Parathyroid adenoma (tissue), 2 donors: ENCODE measurements around the gene TREH.

Source experiments
- H2AFZ ChIP-seq: fragments of 300-600 bp; sonication (generic); one replicate; pipeline ENCODE4 v1.7.0; 2017; ENCODE audit warnings: antibody characterized with exemption, mild to moderate bottlenecking
- H3K27ac ChIP-seq: fragments of 300-600 bp; sonication (generic); one replicate; pipeline ENCODE4 v1.7.0; 2017
- H3K27me3 ChIP-seq: fragments of 300-600 bp; sonication (generic); one replicate; pipeline ENCODE4 v1.7.0; 2017; ENCODE audit warnings: low read length; ENCODE audit not compliant: control insufficient read depth, insufficient read depth
- H3K36me3 ChIP-seq: fragments of 300-600 bp; sonication (generic); one replicate; pipeline ENCODE4 v1.7.0; 2017; ENCODE audit warnings: low read length; ENCODE audit not compliant: control insufficient read depth, insufficient read depth
- H3K4me1 ChIP-seq: fragments of 300-600 bp; sonication (generic); one replicate; pipeline ENCODE4 v1.7.0; 2017; ENCODE audit warnings: control low read depth
- H3K4me2 ChIP-seq: fragments of 300-600 bp; sonication (generic); one replicate; pipeline ENCODE4 v1.7.0; 2017; ENCODE audit warnings: low read length
- H3K4me3 ChIP-seq: fragments of 300-600 bp; sonication (generic); one replicate; pipeline ENCODE4 v1.7.0; 2017; ENCODE audit warnings: low read depth, low read length
- H3K79me2 ChIP-seq: fragments of 300-600 bp; sonication (generic); one replicate; pipeline ENCODE4 v1.7.0; 2017; ENCODE audit warnings: control low read depth
- H3K9ac ChIP-seq: fragments of 300-600 bp; sonication (generic); one replicate; pipeline ENCODE4 v1.7.0; 2017; ENCODE audit warnings: mild to moderate bottlenecking
- H3K9me3 ChIP-seq: fragments of 300-600 bp; sonication (generic); one replicate; pipeline ENCODE4 v1.7.0; 2017; ENCODE audit warnings: low read length; ENCODE audit not compliant: control insufficient read depth
- TF ChIP-seq, protein P1 (sequence below): fragments of 300-600 bp; sonication (generic); IDR thresholded peaks from one replicate; pipeline ENCODE4 v1.7.0; 2017; ENCODE audit warnings: antibody characterized with exemption, mild to moderate bottlenecking
- donor health status: primary hyperparathyroidism.

Gene TREH

DNA sequence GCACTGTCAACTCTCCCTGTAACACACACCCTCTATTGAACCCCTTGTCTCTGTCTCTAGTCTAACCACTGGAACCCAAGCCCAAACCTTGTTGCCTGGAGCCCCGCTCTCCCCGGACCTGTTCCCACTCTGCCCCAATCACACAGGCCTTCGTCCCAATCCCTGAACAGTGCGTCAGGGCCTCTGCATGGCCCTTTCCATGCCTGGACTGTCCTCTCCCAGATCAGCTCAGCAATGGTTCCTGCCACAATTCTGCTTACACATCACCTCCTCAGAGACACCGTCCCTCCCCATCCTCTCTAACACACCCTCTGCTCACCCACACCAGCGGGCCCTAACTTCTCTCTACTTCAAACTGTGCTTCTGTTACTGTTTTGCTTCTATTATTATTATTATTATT, 1.5 kb downstream of the TREH start:
- no peak overlapping the region for H3K4me3 ChIP-seq
- H3K4me2 ChIP-seq = no peak overlapping the region
- H3K4me1 ChIP-seq = no peaks in the 10 kb centered on the region
- no peaks in the 10 kb centered on the region for H3K36me3 ChIP-seq
- H3K79me2 ChIP-seq = no peaks in the 10 kb centered on the region
- TF ChIP-seq, protein P1, sequence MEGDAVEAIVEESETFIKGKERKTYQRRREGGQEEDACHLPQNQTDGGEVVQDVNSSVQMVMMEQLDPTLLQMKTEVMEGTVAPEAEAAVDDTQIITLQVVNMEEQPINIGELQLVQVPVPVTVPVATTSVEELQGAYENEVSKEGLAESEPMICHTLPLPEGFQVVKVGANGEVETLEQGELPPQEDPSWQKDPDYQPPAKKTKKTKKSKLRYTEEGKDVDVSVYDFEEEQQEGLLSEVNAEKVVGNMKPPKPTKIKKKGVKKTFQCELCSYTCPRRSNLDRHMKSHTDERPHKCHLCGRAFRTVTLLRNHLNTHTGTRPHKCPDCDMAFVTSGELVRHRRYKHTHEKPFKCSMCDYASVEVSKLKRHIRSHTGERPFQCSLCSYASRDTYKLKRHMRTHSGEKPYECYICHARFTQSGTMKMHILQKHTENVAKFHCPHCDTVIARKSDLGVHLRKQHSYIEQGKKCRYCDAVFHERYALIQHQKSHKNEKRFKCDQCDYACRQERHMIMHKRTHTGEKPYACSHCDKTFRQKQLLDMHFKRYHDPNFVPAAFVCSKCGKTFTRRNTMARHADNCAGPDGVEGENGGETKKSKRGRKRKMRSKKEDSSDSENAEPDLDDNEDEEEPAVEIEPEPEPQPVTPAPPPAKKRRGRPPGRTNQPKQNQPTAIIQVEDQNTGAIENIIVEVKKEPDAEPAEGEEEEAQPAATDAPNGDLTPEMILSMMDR = no peak
- H3K9ac ChIP-seq = no peak overlapping the region
- no peak overlapping the region for H3K27ac ChIP-seq
- H2AFZ ChIP-seq = no peak overlapping the region
- no peaks in the 10 kb centered on the region for H3K9me3 ChIP-seq
- no peaks in the 10 kb centered on the region for H3K27me3 ChIP-seq

DNA sequence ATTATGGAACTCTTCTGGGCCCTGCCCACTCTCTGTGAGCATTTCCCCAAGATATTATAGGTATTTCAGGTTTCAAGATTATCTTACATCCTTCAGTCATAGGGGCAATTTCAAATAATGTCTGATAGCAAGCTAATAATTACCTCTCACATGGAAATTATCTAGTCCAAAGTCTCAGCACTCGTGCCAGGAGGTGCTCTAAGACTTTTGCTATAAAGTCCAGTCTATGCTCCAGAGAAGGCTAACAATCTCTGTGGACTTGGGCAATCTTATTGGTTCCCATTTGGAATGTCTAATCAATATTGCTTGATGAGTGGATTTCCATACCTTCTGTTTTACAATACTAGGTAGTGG, 5.4 kb downstream of the TREH start:
- Histone ChIP-seq H3K4me2 (no peak overlapping the region), H2AFZ (no peak overlapping the region), H3K4me3 (no peak overlapping the region), H3K79me2 (no peaks in the 10 kb centered on the region), H3K9me3 (no peaks in the 10 kb centered on the region), H3K36me3 (no peaks in the 10 kb centered on the region), H3K27ac (no peak overlapping the region), H3K9ac (no peak overlapping the region), H3K27me3 (no peaks in the 10 kb centered on the region), H3K4me1 (no peaks in the 10 kb centered on the region)
- TF ChIP-seq, protein P1 = no peak

DNA sequence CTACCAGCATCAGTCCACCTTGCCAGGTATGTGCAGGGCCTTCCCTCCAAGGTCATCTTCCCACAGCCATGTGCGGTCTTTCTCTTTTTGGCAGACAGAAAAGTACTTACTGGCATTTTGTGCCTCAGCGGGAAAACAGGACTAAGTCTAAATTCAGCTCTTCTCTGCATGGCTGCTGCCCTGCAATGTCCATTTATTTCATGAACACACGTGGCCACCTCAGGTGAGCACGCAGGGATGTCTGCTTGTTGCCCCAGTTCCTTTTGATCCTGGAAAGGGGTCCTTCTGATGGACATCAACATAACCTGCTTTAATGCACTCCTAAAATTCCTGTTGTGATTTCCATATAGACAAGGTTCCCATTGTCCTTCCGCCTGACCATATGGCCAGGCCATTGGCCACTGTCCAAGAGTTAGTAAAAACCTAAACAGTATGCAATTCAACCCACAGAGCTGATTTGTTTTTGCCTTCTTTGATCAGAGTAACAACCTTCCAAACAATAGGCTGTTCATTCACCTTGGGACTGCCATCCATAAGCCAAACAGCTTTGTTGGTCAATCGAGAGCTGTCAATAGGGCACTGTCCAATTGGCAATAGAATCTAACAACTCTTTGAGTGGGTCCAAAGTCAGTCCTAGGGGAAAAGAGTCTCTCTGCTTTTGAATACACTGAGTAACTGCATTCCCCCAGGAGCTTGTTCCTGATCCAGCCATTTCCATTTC, 5.9 kb downstream of the TREH start:
- H3K36me3 ChIP-seq = no peaks in the 10 kb centered on the region
- no peaks in the 10 kb centered on the region for H3K27me3 ChIP-seq
- no peak overlapping the region for H2AFZ ChIP-seq
- TF ChIP-seq, protein P1 = no peak
- H3K9me3 ChIP-seq = no peaks in the 10 kb centered on the region
- no peak overlapping the region for H3K4me3 ChIP-seq
- no peaks in the 10 kb centered on the region for H3K79me2 ChIP-seq
- no peaks in the 10 kb centered on the region for H3K4me1 ChIP-seq
- H3K27ac ChIP-seq = no peak overlapping the region
- no peak overlapping the region for H3K9ac ChIP-seq
- H3K4me2 ChIP-seq = no peak overlapping the region

DNA sequence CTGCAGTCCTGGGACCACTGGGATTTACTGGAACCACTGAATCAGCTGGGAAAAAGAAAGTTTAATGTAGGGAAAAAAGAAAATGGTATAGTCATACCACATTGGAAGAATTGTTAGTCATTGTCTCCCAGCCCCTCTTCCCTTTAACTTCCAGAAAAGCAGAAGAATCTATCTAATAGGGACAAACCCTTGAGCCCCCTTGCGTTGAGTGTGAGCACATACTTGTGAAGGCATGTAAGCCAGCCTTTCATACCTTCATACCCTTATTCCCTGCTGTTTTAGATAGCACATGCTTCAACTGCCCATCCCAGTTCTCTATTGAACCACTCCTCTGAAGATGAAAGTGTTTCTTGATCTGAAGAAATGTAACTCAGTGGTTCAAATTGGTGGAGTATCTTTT, 6.6 kb downstream of the TREH start:
- no peaks in the 10 kb centered on the region for H3K9me3 ChIP-seq
- H2AFZ ChIP-seq = no peak overlapping the region
- H3K36me3 ChIP-seq = no peaks in the 10 kb centered on the region
- H3K27ac ChIP-seq = no peak overlapping the region
- H3K4me3 ChIP-seq = no peak overlapping the region
- no peaks in the 10 kb centered on the region for H3K79me2 ChIP-seq
- TF ChIP-seq, protein P1 = no peak
- no peaks in the 10 kb centered on the region for H3K27me3 ChIP-seq
- H3K4me2 ChIP-seq = no peak overlapping the region
- H3K4me1 ChIP-seq = no peaks in the 10 kb centered on the region
- H3K9ac ChIP-seq = no peak overlapping the region

DNA sequence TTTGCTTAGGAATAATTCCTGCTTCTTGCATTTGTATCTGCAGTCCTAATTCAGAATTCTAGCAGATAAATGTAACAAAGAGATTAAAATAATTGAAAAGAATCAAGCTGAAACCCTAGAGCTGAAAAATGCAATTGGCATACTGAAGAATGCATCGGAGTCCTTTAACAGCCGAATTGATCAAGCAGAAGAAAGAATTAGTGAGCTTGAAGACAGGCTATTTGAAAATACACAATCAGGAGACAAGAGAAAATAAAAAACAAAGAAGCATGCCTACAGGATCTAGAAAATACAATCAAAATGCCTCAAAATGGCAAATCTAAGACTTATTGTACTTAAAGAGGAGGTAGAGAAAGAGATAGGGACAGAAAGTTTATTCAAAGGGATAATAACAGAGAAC, 8.2 kb downstream of the TREH start:
- Histone ChIP-seq H3K27ac (no peak overlapping the region), H3K9me3 (no peaks in the 10 kb centered on the region), H3K4me2 (no peak overlapping the region), H3K4me3 (no peak overlapping the region), H3K36me3 (no peaks in the 10 kb centered on the region), H3K27me3 (no peaks in the 10 kb centered on the region), H3K79me2 (no peaks in the 10 kb centered on the region), H3K4me1 (peaks cover 2% of the 10 kb centered on the region), H2AFZ (no peak overlapping the region), H3K9ac (no peak overlapping the region)
- TF ChIP-seq, protein P1 = no peak
